Activated naive CD8-positive, alpha-beta T cell treated with anti-CD3 and anti-CD28 coated beads, Interleukin-2, amount 50 U/mL, for 24 hours (primary cell): ENCODE data around the gene SORCS1.

Source experiments
- ATAC-seq: fragments of 150-1000 bp; cut with Tn5 transposase; one replicate; pipeline ENCODE4 v1.10.0; 2021
- DNase-seq: peaks from one replicate; pipeline ENCODE4 v3.0.0; 2021
- H3K27ac Mint-ChIP-seq: one replicate; pipeline ENCODE4 v1.8.0; 2021; ENCODE audit warnings: mild to moderate bottlenecking, mixed read lengths
- H3K27me3 Mint-ChIP-seq: one replicate; pipeline ENCODE4 v1.8.0; 2021; ENCODE audit warnings: mixed read lengths
- H3K36me3 Mint-ChIP-seq: one replicate; pipeline ENCODE4 v1.8.0; 2021; ENCODE audit warnings: low read depth, mixed read lengths
- H3K4me1 Mint-ChIP-seq: one replicate; pipeline ENCODE4 v1.8.0; 2021; ENCODE audit warnings: mixed read lengths
- H3K4me3 Mint-ChIP-seq: one replicate; pipeline ENCODE4 v1.8.0; 2021; ENCODE audit warnings: mild to moderate bottlenecking, moderate library complexity, mixed read lengths
- H3K9me3 Mint-ChIP-seq: one replicate; pipeline ENCODE4 v1.8.0; 2021; ENCODE audit warnings: mixed read lengths

The SORCS1 gene

GRCh38 chr10:106971411-106971831 is 193.1 kb downstream of the SORCS1 start:
- ATAC-seq (no peak), DNase-seq (no peak)
- Mint-ChIP-seq H3K27ac (no peak overlapping the region), H3K4me1 (no peaks in the 10 kb centered on the region), H3K9me3 (no peaks in the 10 kb centered on the region), H3K27me3 (no peaks in the 10 kb centered on the region), H3K36me3 (no peaks in the 10 kb centered on the region), H3K4me3 (no peak overlapping the region)

GRCh38 chr10:106967452-106967851 is 197.1 kb downstream of the SORCS1 start:
- no peak for DNase-seq
- Mint-ChIP-seq H3K27me3 (no peaks in the 10 kb centered on the region), H3K27ac (no peak overlapping the region), H3K36me3 (no peaks in the 10 kb centered on the region), H3K9me3 (peaks cover 6% of the 10 kb centered on the region), H3K4me1 (no peaks in the 10 kb centered on the region), H3K4me3 (no peak overlapping the region)
- ATAC-seq: no peak

- Mint-ChIP-seq H3K27ac (no peak overlapping the region), H3K36me3 (no peaks in the 10 kb centered on the region), H3K4me1 (no peaks in the 10 kb centered on the region), H3K27me3 (no peaks in the 10 kb centered on the region), H3K9me3 (peaks cover 8% of the 10 kb centered on the region), H3K4me3 (no peak overlapping the region)
- ATAC-seq: no peak
- DNase-seq: no peak
Observed at GRCh38 chr10:106960812-106961211, 203.7 kb downstream of the SORCS1 start.

GRCh38 chr10:106959521-106959920 is 205.0 kb downstream of the SORCS1 start:
- Mint-ChIP-seq H3K27ac (no peak overlapping the region), H3K4me3 (no peak overlapping the region), H3K9me3 (peaks cover 8% of the 10 kb centered on the region), H3K36me3 (no peaks in the 10 kb centered on the region), H3K4me1 (no peaks in the 10 kb centered on the region), H3K27me3 (no peaks in the 10 kb centered on the region)
- no peak for DNase-seq
- ATAC-seq: no peak

- no peak for ATAC-seq
- DNase-seq: no peak
- Mint-ChIP-seq H3K4me3 (no peak overlapping the region), H3K36me3 (no peaks in the 10 kb centered on the region), H3K27me3 (no peaks in the 10 kb centered on the region), H3K9me3 (peaks cover 8% of the 10 kb centered on the region), H3K4me1 (no peaks in the 10 kb centered on the region), H3K27ac (no peak overlapping the region)
Observed at GRCh38 chr10:106958589-106959361, 205.7 kb downstream of the SORCS1 start.

GRCh38 chr10:106957823-106958588 is 206.5 kb downstream of the SORCS1 start:
- ATAC-seq (no peak), DNase-seq (no peak)
- Mint-ChIP-seq H3K9me3 (peaks cover 7% of the 10 kb centered on the region), H3K4me1 (no peaks in the 10 kb centered on the region), H3K36me3 (no peaks in the 10 kb centered on the region), H3K4me3 (no peak overlapping the region), H3K27ac (no peak overlapping the region), H3K27me3 (no peaks in the 10 kb centered on the region)

GRCh38 chr10:106956216-106956915 is 208.1 kb downstream of the SORCS1 start:
- Mint-ChIP-seq H3K9me3 (no peaks in the 10 kb centered on the region), H3K27me3 (no peaks in the 10 kb centered on the region), H3K4me3 (no peak overlapping the region), H3K36me3 (no peaks in the 10 kb centered on the region), H3K4me1 (no peaks in the 10 kb centered on the region), H3K27ac (no peak overlapping the region)
- no peak for DNase-seq
- ATAC-seq: no peak

GRCh38 chr10:106955133-106955532 is 209.4 kb downstream of the SORCS1 start:
- no peaks in the 10 kb centered on the region for H3K27me3 Mint-ChIP-seq
- H3K27ac Mint-ChIP-seq: no peak overlapping the region

GRCh38 chr10:106952033-106952432 is 212.5 kb downstream of the SORCS1 start:
- no peak for DNase-seq
- no peaks in the 10 kb centered on the region for H3K36me3 Mint-ChIP-seq
- H3K9me3 Mint-ChIP-seq: no peaks in the 10 kb centered on the region
- H3K4me1 Mint-ChIP-seq: no peaks in the 10 kb centered on the region
- H3K27ac Mint-ChIP-seq: no peak overlapping the region
- H3K4me3 Mint-ChIP-seq: no peak overlapping the region
- no peak for ATAC-seq
- no peaks in the 10 kb centered on the region for H3K27me3 Mint-ChIP-seq

More at GRCh38 chr10:106955133-106955532, 209.4 kb downstream of the SORCS1 start:
- DNase-seq: no peak
- no peak for ATAC-seq
- H3K9me3 Mint-ChIP-seq: no peaks in the 10 kb centered on the region
- H3K4me3 Mint-ChIP-seq: no peak overlapping the region
- H3K36me3 Mint-ChIP-seq: no peaks in the 10 kb centered on the region
- no peaks in the 10 kb centered on the region for H3K4me1 Mint-ChIP-seq

GRCh38 chr10:106949680-106950478 is 214.6 kb downstream of the SORCS1 start:
- Mint-ChIP-seq H3K36me3 (no peaks in the 10 kb centered on the region), H3K4me1 (no peaks in the 10 kb centered on the region), H3K4me3 (no peak overlapping the region), H3K9me3 (no peaks in the 10 kb centered on the region), H3K27ac (no peak overlapping the region), H3K27me3 (no peaks in the 10 kb centered on the region)
- no peak for DNase-seq
- ATAC-seq: no peak

GRCh38 chr10:106947643-106948042 is 216.9 kb downstream of the SORCS1 start:
- H3K27ac Mint-ChIP-seq: no peak overlapping the region
- H3K4me3 Mint-ChIP-seq: no peak overlapping the region
- H3K27me3 Mint-ChIP-seq: no peaks in the 10 kb centered on the region
- no peak for ATAC-seq
- no peaks in the 10 kb centered on the region for H3K4me1 Mint-ChIP-seq
- no peaks in the 10 kb centered on the region for H3K36me3 Mint-ChIP-seq
- no peak for DNase-seq
- no peaks in the 10 kb centered on the region for H3K9me3 Mint-ChIP-seq

- DNase-seq: no peak
- H3K36me3 Mint-ChIP-seq: no peaks in the 10 kb centered on the region
- ATAC-seq: no peak
- no peaks in the 10 kb centered on the region for H3K27me3 Mint-ChIP-seq
- H3K27ac Mint-ChIP-seq: no peak overlapping the region
- H3K4me3 Mint-ChIP-seq: no peak overlapping the region
- no peaks in the 10 kb centered on the region for H3K4me1 Mint-ChIP-seq
- H3K9me3 Mint-ChIP-seq: peaks cover 5% of the 10 kb centered on the region
Observed at GRCh38 chr10:106942035-106942662, 222.4 kb downstream of the SORCS1 start.

- peaks cover 5% of the 10 kb centered on the region for H3K9me3 Mint-ChIP-seq
- no peaks in the 10 kb centered on the region for H3K36me3 Mint-ChIP-seq
Observed at GRCh38 chr10:106941297-106942034, 223.0 kb downstream of the SORCS1 start.

More at GRCh38 chr10:106941297-106942034, 223.0 kb downstream of the SORCS1 start:
- no peak for DNase-seq
- H3K27ac Mint-ChIP-seq: no peak overlapping the region
- H3K4me3 Mint-ChIP-seq: no peak overlapping the region
- no peaks in the 10 kb centered on the region for H3K27me3 Mint-ChIP-seq
- no peak for ATAC-seq
- no peaks in the 10 kb centered on the region for H3K4me1 Mint-ChIP-seq
